Breast epithelium (tissue), 3 donors: Measurements from ENCODE around the gene MBD5.

Experiments used
- POLR2A ChIP-seq: fragments of 450-650 bp; IDR thresholded peaks from one replicate; pipeline ENCODE4 v1.6.1; 2016; ENCODE audit warnings: antibody characterized with exemption, mild to moderate bottlenecking, moderate library complexity
- POLR2AphosphoS5 ChIP-seq, 3 donors: sonication (generic); formaldehyde crosslinking; IDR thresholded peaks; one replicate each; pipeline ENCODE4 v1.6.1; 2017; ENCODE audit warnings: antibody characterized with exemption in 3 of 3
- TF ChIP-seq, protein P1 (sequence below), 3 donors: fragments of 450-650 bp; IDR thresholded peaks; one replicate each; pipeline ENCODE4 v1.5.1; 2016 to 2017; ENCODE audit warnings: antibody characterized with exemption in 3 of 3, mild to moderate bottlenecking in 3 of 3, moderate library complexity in 3 of 3

DNA sequence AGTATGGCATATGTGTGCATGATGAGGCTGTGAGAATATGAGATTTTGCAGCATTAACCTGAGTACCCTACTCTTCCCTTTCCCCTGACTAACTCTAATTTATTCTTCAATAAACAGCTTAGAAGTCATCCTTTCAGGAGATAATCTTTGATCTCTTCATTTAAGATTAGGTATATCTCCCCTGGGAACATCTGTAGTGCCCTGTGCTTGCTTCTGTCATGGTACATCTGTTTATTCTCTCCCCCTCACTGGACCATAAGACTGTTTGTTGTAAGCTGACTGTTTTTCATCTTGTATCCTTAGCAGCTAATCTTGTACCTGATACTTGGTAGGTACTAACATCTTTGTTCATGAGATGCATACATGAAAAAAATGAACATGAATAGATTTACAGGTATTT, 83.1 kb downstream of the MBD5 start:
- TF ChIP-seq POLR2A: no peak
- TF ChIP-seq, protein P1, sequence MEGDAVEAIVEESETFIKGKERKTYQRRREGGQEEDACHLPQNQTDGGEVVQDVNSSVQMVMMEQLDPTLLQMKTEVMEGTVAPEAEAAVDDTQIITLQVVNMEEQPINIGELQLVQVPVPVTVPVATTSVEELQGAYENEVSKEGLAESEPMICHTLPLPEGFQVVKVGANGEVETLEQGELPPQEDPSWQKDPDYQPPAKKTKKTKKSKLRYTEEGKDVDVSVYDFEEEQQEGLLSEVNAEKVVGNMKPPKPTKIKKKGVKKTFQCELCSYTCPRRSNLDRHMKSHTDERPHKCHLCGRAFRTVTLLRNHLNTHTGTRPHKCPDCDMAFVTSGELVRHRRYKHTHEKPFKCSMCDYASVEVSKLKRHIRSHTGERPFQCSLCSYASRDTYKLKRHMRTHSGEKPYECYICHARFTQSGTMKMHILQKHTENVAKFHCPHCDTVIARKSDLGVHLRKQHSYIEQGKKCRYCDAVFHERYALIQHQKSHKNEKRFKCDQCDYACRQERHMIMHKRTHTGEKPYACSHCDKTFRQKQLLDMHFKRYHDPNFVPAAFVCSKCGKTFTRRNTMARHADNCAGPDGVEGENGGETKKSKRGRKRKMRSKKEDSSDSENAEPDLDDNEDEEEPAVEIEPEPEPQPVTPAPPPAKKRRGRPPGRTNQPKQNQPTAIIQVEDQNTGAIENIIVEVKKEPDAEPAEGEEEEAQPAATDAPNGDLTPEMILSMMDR (IDR thresholded peaks at IDR 0.05): no peak
- no peak for TF ChIP-seq POLR2AphosphoS5 (IDR thresholded peaks at IDR 0.05)
